Ammon's horn (tissue), 1 donor: Measurements from ENCODE around the gene VIPR2.
"Not testable (repeated sequence)": the region's sequence is repeated elsewhere in the genome, so short reads cannot be mapped to it uniquely, and the experiment has no call there.

Experiments used
- DNase-seq: peaks from one replicate; pipeline ENCODE4 v3.0.0-alpha.2; 2016; ENCODE audit warnings: low spot score

VIPR2 gene, protein sequence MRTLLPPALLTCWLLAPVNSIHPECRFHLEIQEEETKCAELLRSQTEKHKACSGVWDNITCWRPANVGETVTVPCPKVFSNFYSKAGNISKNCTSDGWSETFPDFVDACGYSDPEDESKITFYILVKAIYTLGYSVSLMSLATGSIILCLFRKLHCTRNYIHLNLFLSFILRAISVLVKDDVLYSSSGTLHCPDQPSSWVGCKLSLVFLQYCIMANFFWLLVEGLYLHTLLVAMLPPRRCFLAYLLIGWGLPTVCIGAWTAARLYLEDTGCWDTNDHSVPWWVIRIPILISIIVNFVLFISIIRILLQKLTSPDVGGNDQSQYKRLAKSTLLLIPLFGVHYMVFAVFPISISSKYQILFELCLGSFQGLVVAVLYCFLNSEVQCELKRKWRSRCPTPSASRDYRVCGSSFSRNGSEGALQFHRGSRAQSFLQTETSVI

DNA sequence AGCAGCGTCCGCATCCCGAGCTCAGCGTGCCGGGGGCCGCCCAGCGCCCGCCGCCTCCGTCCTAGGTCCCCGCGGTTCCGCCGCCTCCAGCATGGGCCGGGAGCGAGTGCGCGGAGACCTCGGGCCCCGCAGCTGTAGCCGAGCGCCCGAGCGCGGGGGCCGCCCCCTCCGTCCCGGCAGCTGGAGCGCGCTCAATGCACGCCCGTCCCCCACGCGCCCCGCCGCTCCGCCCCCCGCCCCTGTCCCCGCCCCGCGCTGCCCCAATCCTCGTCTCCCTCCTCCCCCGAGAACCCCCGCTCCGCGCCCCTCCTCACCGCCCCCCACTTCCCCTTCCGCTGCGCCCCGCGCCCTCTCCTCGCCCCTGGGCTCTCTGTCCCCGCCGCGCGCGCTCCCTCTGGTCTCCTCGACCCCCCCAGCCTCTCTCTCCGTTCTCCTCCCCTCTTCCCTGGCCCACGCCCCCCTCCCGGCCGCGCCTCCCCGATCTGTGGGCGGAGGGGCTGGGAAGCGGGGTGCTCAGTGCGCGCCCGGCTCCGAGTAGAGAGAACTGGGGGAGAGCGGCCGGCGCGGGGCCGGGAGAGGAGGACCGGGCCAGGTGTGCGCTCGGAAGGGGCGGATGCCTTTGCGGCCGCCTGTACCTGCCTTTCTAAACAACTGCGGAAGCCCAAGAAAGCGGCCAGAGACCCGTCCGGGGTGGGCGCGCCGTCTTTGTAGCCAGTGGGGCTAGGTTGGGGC lies at the start of gene VIPR2:
Gene VIPR2, minus strand, starts transcription at position 110 of the 732 bp plus-strand sequence. Its CDS starts 96 bp downstream, at position 14.
- no peak for DNase-seq

DNA sequence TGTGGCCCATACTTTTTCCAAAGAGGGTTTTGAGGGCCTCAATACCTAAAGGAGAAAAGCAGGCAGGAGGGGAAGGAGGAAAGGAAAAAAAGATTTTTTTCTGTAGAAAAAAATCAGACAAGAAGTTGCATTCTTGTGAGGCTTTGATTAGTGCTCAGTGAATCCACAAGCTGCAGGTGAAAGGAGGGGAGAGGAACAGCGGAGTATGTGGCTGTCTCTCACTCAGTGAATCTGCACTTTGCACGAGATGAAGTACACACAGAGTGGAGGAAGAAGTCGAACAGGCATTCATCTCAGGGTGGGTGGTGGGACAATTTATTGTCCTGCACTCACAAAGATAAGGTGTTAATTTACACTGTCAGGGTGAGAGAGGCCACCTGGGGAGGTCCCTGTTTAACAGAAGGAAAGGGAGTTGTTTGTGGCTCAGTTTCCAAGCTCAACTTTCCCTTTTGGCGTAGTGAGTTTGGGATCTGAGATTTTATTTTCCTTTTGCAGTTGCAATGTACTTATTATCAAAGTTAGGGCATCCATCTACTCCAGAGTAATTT lies 49.0 kb upstream of the VIPR2 start:
- DNase-seq: no peak

DNA sequence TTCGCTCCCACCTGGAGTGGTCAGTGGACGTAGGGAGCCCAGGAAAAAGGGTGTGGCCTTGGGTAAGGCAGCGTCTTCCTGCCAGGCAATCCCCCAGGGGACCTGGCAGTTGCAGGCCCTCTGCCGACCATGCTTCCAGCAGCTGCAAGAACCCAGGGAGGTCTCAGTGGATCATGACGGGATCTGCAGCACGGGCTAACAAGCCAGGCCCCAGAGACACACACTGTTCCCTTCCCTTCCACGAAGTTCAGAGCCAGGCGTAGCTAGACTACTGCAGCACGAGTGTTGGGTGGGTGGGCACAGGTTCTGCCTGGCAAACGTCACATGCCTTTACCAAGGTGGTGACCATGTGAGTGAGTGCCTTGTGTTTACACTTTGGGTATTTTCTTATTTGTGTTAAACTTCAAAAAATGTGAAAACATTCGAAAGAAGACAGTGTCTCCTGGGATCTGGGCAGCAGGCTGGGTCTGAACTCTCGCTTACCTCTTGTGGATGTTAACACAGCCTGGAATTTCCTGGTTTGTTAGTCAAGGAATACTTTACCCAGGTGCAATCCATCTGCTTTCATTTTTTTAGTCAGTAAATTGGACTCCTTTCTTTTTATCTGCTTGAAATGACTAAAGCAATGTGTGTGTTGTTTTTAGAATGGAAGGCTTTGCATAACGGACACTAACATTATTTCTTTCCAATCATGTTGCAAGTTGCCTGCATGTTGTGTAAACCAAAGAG lies 48.2 kb upstream of the VIPR2 start:
- no peak for DNase-seq

DNA sequence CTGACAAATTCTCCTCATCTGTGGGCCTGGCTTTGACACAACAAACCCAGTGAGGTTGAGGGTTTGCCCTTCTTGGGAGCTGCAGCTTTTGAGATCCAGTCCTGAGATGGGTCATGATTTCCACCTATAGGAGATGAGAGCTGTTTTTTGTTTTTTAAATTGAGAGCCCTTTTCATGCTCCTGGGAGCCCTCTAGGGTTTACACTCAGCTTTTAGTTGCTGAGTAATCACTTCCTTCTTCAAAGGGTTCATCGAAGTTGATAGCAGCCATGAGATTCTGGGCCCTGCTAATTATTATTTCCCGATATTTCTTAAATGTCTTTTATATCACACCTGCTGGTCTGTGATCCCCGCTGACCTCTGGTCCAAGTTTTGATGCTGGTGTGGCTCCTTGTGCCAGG lies 47.3 kb upstream of the VIPR2 start:
- no peak for DNase-seq

DNA sequence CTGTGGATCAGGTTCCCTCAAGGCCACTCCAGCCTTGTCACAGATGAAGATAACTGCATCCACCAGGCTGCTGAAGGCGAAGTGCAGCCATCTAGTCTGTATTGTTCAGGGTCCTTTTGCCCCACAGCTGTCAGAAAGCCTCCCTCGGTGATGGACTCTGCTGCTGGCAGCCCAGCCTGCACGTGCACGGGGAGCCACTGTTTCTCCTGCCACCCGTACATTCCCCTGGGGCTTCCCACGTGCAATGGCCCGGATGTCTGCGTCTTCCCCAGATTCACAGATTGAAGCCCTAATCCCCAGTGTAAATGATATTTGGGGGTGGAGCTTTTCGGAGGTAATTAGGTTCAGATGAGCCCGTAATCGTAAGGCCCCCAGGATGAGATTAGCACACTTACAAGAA lies 46.6 kb upstream of the VIPR2 start:
- DNase-seq: no peak

DNA sequence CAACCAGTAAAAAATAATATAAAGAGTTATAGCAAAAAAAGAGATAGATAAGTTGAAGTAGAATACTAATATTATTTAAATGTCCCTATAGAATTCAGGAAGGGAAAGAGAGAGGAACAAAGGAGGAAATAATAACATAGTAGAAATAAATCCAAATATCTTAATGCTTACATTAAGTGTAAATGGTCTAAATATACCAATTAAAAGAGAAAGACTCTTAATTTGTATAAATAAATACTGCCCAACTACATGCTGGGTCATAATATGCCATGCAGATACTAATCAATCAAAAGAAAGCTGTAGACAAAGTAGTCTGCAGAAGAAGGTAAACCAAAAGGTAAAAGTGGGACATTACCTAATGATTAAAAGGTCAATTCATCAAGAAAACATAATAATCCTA lies 43.3 kb upstream of the VIPR2 start:
- DNase-seq: no peak

DNA sequence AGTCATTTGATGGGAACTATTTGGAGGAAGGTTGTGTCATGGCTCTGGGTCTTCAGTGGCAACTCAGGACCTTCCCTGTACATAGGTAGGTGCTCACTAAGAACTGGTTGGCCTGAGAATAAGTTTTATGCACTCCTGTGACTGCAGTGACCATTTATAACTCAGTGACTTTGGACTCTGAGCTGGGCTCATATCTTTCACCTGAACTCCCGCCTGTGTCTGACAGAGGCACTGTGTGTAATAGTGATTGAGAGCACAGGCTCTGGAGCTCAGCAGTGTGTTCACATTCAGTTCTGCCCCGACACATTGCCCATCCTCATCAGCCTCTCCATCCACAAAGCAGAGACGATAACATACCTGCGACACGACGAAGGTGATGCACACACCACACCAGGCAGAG lies 34.6 kb upstream of the VIPR2 start:
- no peak for DNase-seq

DNA sequence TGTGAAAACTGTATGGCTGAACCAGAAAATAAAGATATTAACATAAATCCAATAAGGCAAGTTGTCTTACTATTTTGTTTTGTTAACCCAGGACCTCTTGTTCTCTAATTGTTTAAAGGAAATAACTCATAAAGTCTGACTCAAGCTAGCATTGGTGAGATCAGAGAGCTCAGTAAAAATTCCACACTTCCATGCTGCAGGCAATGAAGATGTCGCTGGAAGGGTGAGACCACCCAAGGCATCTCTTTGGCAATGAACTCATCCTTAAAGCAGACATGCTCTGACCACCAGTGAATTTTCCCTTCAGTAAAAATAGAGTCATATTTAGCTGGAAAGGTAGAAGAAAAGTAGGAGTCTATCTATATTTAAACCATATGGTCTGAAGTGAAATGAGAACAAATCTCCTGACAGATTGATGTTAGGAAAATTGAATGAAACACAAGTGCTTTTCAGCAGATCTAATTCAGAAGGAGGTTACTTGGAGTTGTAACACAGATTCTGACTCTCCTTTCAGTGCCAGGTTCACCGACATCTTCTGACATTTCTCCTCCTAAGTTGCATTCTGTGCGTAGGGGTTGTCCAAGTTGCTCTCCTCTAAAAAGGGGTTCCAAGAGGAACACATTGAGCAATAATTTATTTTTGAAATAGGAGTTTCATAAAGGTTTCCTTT lies 32.8 kb upstream of the VIPR2 start:
- DNase-seq: no peak

DNA sequence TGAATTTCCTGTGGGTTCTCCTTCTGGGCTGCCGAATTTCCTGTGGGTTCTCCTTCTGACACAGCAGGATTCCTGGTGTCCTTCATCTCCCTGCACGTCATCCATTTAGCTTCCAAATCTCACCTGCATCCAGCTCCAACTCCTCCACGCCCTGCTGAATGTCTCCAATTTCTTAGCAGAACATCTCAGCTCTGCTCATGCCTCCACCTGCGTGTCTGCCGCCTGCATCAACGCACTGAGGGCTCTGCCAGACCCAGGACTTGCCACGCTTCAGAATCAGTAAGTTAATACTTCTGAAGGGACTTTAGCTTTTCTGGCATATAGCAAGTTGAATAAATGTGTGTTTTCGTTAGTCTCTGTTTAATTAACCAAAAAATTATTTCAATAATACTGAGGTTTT lies 31.1 kb upstream of the VIPR2 start:
- no peak for DNase-seq

DNA sequence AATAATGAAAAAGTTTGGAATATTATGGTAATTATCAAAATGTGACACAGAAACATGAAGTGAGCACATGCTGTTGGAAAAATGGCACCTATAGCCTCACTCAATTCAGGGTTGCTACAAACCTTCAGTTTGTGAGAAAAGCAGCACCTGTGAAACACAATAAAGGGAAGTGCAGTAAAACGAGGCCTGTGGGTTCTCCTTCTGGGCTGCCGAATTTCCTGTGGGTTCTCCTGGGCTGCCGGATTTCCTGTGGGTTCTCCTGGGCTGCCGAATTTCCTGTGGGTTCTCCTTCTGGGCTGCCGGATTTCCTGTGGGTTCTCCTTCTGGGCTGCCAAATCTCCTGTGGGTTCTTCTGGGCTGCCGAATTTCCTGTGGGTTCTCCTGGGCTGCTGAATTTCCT lies 30.4 kb upstream of the VIPR2 start:
- DNase-seq: not testable (repeated sequence)

DNA sequence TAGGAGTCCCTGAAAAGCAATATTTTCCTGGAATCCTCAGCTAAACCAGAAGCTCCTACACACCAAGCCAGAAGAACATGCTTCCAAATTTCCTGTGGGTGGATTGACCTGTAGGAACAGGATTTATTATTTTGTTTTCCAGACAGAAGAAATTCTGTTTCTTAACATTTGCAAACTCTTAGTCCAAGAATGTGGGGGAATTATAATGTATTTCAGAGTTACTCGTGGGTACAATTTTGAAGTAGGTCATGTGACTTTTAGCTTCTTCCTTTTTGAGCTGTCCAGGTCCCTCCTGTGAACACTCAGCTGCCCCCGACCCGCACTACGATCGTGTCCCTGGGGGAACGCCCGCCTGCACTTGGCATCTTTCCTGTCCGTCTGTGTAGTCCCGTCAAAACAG lies 27.7 kb upstream of the VIPR2 start:
- no peak for DNase-seq

DNA sequence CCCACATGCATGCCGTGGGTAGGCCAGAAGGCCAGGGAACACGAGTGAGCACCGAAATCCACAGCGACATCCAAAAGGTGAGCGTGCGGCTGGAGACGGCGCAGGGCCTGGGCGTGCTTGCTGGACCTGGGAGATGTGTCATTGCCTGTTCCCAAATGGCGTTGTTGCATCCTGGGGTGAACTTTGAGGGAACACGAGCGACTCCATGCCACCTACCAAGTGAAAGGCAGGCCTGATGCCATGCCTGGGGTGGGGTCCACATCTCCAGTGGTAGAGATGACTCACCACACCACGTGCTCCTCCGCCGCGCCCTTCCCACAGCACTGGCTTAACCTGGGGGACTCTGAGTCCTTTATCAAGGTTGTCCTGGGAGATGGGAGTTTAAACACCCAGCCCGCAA lies 24.7 kb upstream of the VIPR2 start:
- no peak for DNase-seq

DNA sequence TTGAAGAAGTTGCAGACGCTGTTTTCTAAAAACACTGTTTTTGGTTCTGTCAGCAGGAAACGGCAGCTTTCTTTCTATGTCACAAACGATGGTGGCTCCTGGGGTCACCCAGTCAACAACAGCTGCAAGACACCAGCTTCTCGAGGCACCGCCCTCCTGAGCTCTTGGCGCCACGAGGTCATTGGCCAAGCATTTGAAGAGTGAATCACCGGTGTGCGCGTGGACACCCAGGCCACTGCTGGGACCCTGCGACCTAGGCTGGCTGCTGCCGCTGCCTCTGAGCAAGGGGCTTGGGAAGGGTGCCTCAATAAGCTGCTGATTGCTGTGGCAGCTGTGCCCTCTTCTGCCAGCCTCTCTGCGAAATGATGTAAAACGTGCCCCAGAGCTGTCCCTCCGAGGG lies 22.5 kb upstream of the VIPR2 start:
- DNase-seq: no peak

DNA sequence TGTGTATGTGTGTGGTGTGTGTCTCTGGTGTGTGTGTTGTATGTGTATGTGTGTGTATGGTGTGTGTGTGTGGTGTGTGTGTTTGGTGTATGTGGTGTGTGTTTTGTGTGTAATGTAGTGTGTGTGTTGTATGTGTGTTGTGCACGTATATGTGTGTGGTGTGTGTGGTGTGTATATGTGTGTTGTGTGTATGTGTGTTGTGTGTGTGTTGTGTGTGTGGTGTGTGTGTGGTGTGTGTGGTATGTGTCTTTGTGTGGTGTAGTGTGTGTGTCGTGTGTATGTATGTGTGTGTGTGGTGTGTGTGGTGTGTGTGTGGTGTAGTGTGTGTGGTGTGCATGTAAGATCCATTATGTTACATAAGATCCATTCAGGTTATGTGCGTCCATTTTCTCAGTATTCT lies 21.9 kb upstream of the VIPR2 start:
- no peak for DNase-seq

DNA sequence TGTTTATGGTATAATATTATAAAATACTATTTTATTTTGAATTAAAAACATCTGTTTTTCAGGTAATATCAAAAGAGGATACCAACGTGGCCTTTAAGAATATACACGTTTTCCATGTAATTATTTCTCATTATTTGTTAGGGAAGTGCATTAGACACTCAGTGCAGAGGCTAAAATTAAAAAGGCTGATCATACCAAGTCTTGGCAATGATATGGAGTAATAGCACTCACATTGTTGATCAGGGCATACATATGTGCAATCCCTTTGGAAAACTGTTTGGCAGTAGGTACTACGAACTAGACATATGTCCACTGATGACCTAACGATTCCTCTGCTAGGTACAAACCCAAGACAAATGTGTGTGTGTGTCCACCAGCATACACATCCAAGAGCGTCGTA lies 20.7 kb upstream of the VIPR2 start:
- no peak for DNase-seq

DNA sequence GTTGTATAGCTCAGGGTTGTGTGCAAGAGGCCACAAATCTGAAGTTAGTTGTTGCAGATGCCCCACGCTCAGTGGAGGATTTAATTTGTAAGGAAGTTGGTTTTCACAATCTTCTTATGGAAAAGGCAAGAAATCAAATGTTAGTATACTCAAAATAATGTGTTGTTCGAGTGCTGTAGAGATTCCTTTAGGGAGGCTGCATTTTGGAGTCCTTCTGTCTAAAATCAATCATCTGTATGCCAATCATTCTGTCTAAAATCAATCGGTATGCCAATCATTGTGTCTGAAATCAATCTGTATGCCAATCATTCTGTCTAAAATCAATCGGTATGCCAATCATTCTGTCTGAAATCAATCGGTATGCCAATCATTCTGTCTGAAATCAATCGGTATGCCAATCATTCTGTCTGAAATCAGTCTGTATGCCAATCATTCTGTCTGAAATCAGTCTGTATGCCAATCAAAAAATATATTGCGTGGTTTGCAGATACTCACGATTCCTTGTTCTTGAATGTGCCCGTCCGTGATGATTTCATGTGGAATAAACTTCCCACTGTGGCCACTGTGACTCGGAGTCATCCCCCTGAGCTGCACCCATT lies 19.1 kb upstream of the VIPR2 start:
- DNase-seq: not testable (repeated sequence)

DNA sequence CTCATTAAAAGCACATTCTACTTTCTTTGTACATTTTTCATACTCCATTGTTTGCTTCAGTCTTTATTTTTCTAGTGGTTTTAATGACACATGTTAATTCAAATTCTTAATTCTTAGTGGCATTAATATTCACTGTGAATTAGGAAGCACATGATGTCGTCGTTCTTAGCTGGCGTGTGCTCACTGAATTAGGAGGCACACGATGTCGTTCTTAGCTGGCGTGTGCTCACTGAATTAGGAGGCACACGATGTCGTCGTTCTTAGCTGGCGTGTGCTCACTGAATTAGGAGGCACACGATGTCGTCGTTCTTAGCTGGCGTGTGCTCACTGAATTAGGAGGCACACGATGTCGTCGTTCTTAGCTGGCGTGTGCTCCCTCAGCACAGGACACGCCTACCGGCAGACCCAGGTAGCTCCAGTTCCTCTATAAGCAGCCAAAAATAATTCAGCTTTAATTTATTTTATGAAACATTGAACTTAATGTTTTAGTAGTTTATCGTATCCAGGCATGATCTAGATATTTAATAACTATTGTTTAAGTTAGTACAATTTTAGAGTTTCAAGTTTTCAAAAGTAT lies 17.5 kb upstream of the VIPR2 start:
- not testable (repeated sequence) for DNase-seq

DNA sequence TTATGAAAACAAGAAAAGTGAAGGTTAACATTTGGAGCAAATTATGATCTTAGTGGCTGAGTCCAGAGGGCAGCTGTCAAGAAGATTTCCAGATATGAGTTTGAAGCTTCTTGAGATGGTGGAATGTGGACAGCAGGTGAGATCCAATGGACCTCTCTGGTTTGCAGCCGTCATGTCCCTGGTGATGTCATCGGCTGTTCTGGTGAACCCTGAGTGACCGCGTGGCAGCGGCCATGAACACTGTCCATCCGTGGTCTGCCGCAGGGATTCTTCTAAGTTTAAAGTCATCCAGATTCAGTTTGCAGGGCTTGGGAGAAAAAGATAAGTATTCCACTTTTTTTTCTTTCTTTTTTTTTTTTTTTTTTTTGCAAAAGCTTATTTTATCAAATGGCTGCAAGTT lies 15.8 kb upstream of the VIPR2 start:
- DNase-seq: no peak

DNA sequence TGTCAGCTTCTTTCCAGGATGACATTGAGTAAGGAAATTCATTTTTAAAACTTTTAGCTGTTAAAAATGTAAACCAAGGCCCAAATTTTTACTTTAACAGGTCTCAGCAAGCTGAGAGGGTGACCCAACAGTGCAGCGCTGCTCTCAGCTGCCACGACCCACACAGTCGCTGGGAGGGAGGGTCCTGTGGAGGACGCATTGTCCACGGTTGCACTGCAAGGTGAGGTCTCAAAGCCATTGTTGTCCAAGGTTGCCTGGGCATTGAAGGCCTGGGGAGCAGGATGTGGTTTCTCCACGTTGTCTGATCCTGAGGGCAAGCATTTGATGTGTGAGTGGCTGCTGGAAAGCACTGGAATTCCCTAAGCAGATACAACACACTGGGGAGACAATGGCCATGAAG lies 15.1 kb upstream of the VIPR2 start:
- DNase-seq: no peak

DNA sequence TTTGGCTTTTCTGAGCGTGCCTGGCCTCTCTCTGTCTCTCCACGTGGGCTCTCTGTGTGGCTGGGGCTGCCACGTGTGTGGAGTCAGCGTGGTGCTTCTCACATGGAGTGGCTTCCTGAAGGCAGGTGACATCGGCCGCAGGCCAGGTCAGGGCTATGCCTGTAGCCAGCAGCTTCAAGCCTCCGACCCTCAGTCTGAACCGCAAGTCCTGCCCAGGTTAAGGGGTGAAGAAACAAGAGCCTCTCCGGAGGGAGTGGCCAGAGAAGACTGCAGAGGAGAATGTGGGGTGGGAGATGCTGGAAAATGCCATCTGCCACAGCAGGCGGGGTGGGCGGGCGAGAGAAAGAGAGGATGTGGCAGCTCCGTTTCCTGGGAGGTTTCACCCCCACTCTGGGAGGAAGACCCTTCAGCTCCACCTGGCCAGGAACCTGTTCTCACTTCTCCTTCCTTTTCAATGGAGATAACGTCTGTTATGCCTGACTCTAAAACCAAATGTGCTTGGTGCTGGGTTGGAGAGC lies 14.3 kb upstream of the VIPR2 start:
- no peak for DNase-seq
